ENCODE results near the gene FAM120B. TPM values are rescaled to one million over a fixed set of nuclear protein-coding genes. Genes with fewer than 3 reads are reported as not detected.

The FAM120B gene
- total RNA-seq, 6 experiments from 2014 or later, result 33.3 to 36.6 (median 35.4) TPM

DNA sequence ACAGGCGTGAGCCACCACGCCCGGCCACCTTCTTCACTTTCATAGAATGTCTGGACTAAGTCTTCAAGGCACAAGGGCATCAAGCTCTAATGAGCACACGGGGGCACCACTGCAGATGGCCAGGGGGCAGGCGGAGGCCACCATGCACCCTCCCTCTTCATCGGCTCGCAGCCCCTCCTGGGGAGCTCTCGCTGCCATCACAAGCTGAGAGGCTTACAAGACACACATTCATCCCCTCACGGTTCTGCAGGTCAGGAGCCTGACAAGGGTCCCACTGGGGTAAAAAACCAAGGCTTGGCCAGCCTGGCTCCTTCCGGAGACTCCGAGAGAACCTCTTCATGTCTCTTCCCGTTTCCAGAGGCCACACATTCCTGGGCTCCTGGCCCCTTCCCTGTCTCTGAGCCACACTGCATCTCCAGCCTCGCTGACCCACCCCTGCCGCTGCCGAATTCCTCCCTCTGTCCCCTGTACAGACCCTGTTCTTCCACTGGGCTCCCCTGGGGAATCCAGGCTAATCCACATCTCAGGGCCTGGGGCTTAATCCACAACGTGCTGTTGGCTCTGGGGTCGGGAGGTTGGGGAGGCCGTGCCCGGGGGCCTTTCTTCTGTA, 35.5 kb upstream of the FAM120B start:
- no peak for TF ChIP-seq CTCF (IDR thresholded peaks at IDR 0.05)
- H3K27me3 Mint-ChIP-seq (ENCODE audit: insufficient read depth), result peaks cover 25% of the 10 kb centered on the region
- DNase-seq, result no peak
- H3K4me1 Mint-ChIP-seq (ENCODE audit: low read depth), result peaks cover 8% of the 10 kb centered on the region
- no peaks in the 10 kb centered on the region for H3K36me3 Mint-ChIP-seq (ENCODE audit: low read depth)
- H3K9me3 Mint-ChIP-seq, result no peaks in the 10 kb centered on the region
- no peak overlapping the region for H3K27ac Mint-ChIP-seq
- no peak overlapping the region for H3K4me3 Mint-ChIP-seq

GRCh38 chr6:170271771-170272314, 34.7 kb upstream of the FAM120B start:
- Mint-ChIP-seq H3K27ac (no peak overlapping the region), H3K27me3 (ENCODE audit: insufficient read depth) (peaks cover 24% of the 10 kb centered on the region), H3K9me3 (no peaks in the 10 kb centered on the region), H3K4me1 (ENCODE audit: low read depth) (peaks cover 8% of the 10 kb centered on the region), H3K36me3 (ENCODE audit: low read depth) (no peaks in the 10 kb centered on the region), H3K4me3 (no peak overlapping the region)
- no peak for TF ChIP-seq CTCF (IDR thresholded peaks at IDR 0.05)
- no peak for DNase-seq

DNA sequence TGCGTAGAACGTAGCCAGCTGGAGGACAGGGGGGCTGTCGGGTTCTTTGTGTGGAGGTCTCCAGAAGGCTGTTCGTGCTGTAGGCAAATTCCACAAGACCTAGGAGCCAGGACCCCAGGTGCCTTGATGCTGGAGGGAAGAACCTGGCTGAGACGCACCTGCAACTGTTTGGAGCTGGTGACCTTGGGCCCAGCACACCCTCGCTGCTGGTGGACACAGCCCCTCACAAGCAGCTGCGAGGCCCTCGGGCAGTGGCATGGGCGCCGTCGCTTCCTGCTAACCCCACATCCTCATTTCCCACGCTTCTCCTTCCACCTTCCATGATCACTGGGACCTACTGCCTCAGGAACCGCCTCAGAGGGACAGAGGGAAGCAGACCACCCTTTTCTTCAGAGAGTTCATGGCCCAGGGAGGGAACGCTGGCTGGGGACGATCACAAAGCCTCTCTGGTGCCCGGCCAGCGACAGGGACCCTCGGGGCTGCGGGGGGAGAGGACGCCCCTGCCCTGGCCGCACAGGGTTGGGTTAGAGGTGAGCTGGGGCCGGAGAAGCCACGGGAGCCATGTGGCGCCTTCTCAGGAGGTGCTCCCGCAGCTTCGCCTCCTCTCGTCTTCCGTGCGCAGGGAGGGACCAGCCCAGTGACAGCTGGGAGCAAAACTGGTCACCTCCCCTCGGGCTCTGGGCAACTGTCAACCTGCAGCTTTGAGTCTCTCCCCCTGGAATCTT, 34.1 kb upstream of the FAM120B start:
- DNase-seq, result no peak
- Mint-ChIP-seq H3K36me3 (ENCODE audit: low read depth) (no peaks in the 10 kb centered on the region), H3K4me3 (no peak overlapping the region), H3K9me3 (no peaks in the 10 kb centered on the region), H3K27ac (no peak overlapping the region), H3K27me3 (ENCODE audit: insufficient read depth) (peaks cover 24% of the 10 kb centered on the region), H3K4me1 (ENCODE audit: low read depth) (peaks cover 8% of the 10 kb centered on the region)
- no peak for TF ChIP-seq CTCF (IDR thresholded peaks at IDR 0.05)

DNA sequence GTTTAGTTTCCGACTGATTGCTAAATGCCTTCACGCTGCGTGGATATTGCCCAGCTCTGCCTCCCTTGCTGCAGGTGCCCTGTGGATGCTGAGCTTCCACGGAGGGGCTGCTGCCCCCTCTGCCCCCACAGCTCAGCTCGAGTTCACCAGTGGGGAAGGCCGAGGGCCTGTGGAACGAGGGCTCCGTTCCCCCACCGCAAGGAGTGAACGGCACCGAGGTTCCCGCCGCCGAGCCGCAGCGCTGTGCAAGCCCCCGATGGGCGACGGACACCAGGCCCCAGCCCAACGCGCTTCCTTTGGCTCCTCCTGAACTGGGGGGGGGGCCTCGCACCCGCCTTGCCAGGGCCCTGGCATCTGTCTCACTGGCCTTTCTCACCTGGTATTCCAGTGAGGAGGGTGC, 33.4 kb upstream of the FAM120B start:
- no peak overlapping the region for H3K4me3 Mint-ChIP-seq
- TF ChIP-seq CTCF (IDR thresholded peaks at IDR 0.05), result no peak
- peaks cover 24% of the 10 kb centered on the region for H3K27me3 Mint-ChIP-seq (ENCODE audit: insufficient read depth)
- H3K9me3 Mint-ChIP-seq, result no peaks in the 10 kb centered on the region
- H3K27ac Mint-ChIP-seq, result no peak overlapping the region
- H3K4me1 Mint-ChIP-seq (ENCODE audit: low read depth), result peaks cover 8% of the 10 kb centered on the region
- no peak for DNase-seq
- H3K36me3 Mint-ChIP-seq (ENCODE audit: low read depth), result no peaks in the 10 kb centered on the region

DNA sequence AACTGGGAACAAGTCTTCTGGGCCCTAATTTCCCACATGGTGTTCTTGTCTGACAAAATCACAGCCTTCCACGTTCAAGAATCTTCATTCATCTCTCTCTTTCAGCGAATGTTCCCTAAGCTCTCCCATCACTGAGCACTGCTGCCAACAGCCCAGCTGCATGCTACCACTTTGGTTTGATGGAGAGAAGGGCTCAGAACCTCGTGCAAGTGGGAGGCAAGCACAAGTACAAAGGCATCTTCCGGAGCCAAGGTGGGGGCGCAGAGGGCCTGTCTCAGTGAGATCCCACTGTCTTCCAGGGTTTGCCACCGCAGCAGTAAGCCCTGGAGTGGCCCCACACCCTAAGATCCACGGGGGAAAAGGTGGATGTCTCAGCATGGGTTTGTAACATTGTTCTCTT, 32.9 kb upstream of the FAM120B start:
- Mint-ChIP-seq H3K36me3 (ENCODE audit: low read depth) (no peaks in the 10 kb centered on the region), H3K9me3 (no peaks in the 10 kb centered on the region), H3K4me3 (no peak overlapping the region), H3K27ac (no peak overlapping the region), H3K4me1 (ENCODE audit: low read depth) (peaks cover 8% of the 10 kb centered on the region), H3K27me3 (ENCODE audit: insufficient read depth) (peaks cover 24% of the 10 kb centered on the region)
- no peak for TF ChIP-seq CTCF (IDR thresholded peaks at IDR 0.05)
- no peak for DNase-seq
